Activated T-cell treated with anti-CD3 and anti-CD28 coated beads, Interleukin-2, amount 50 U/mL, for 4 hours (primary cell): ENCODE measurements around the gene USP43. TPM values are rescaled to one million over a fixed set of nuclear protein-coding genes. Genes with fewer than 3 reads are reported as not detected.
A peak's percentile ranks its signal among the peaks of the same experiment; 100 is the strongest.

Source experiments
- ATAC-seq, 2 donors: fragments of 200-7000 bp; cut with Tn5 transposase; one replicate each; pipeline ENCODE4 v1.10.0; 2021
- DNase-seq: peaks from one replicate; pipeline ENCODE4 v3.0.0-alpha.2; 2020
- H3K27me3 Mint-ChIP-seq: one replicate; pipeline ENCODE4 v1.8.0; 2021; ENCODE audit warnings: low read depth, mixed read lengths
- H3K36me3 Mint-ChIP-seq: one replicate; pipeline ENCODE4 v1.8.0; 2022; ENCODE audit warnings: mixed read lengths; ENCODE audit not compliant: insufficient read depth
- H3K4me1 Mint-ChIP-seq: one replicate; pipeline ENCODE4 v1.8.0; 2021; ENCODE audit warnings: low read depth, mixed read lengths
- H3K4me3 Mint-ChIP-seq: one replicate; pipeline ENCODE4 v1.8.0; 2021; ENCODE audit warnings: mild to moderate bottlenecking, moderate library complexity, mixed read lengths
- H3K9me3 Mint-ChIP-seq: one replicate; pipeline ENCODE4 v1.8.0; 2021; ENCODE audit warnings: mixed read lengths
- total RNA-seq, 3 donors: library from RNA; stranded (reverse); gene quantifications; one replicate each; pipeline ENCODE4 v1.2.1, GENCODE V29; 2021

USP43 gene
- total RNA-seq, 3 donors from 2014 or later, result 0.14 to 0.18 TPM; not detected in 1

DNA sequence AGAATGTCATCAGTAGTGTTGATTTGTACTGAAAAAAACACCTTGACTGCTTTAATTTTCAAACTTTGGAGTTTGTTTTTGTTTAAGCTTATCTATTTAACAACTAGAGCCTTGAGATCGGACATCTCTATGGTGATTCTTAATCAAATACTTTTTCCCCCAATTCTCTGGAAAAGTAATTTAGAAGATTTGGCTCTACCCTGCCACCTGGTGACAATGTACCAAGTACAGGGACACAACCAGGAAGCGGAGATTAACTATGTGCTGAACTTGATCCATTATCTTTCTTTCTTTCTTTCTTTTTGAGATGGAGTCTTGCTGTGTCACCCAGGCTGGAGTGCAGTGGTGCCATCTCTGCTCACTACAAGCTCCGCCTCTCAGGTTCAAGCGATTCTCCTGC is 30.8 kb downstream of the USP43 start:
- H3K27me3 Mint-ChIP-seq, result peaks cover 5% of the 10 kb centered on the region
- H3K4me3 Mint-ChIP-seq, result no peak overlapping the region

GRCh38 chr17:9676820-9677310 is 31.5 kb downstream of the USP43 start:
- H3K9me3 Mint-ChIP-seq, result peaks cover 15% of the 10 kb centered on the region
- H3K4me1 Mint-ChIP-seq, result no peaks in the 10 kb centered on the region
- H3K27me3 Mint-ChIP-seq, result peaks cover 5% of the 10 kb centered on the region
- H3K4me3 Mint-ChIP-seq, result no peak overlapping the region
- no peak for DNase-seq
- ATAC-seq, result peak; percentile 71 to 75
- H3K36me3 Mint-ChIP-seq, result no peaks in the 10 kb centered on the region

More for the DNA sequence above, 30.8 kb downstream of the USP43 start:
- ATAC-seq (no peak), DNase-seq (no peak)
- H3K4me1 Mint-ChIP-seq, result no peaks in the 10 kb centered on the region
- H3K9me3 Mint-ChIP-seq, result peaks cover 15% of the 10 kb centered on the region
- no peaks in the 10 kb centered on the region for H3K36me3 Mint-ChIP-seq

DNA sequence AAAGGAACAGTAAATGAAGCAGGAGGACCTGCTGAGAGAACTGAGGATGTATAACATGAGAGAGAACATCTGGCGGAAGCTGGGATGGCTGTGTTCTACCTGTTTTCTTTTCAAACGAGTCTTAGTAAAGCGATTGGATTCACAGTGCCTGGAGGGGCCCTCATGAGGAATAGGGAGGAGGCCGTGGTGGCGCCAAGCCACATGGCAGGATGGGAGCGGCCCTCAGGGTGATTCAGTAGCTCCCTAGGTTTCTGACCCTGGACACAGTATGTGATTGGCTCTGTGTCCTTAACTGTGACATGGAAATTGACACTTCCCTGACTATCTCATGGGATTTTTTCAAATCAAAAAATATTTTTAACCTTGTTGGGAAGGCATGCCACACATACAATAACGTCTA is 32.1 kb downstream of the USP43 start:
- no peak for ATAC-seq

DNA sequence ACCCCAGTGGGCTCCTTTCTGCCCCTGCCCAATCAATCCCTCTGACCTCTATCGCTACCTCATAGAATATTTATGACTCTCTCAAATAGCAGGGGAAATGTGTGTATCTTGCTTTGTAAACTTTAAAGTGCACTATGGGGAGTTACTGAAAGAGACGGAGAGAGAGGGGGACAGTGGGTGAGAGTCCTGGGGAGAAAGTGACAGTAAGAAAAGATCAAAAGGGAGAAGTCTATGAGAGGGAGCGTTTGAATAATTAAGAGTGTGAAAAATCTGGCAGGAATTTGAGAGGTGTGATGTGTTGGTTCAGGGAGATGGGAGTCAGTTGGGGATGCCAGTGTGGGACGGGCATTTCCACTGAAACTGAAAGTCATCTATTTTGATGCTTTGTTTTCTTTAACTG is 32.6 kb downstream of the USP43 start:
- peaks cover 15% of the 10 kb centered on the region for H3K9me3 Mint-ChIP-seq
- no peaks in the 10 kb centered on the region for H3K27me3 Mint-ChIP-seq
- no peaks in the 10 kb centered on the region for H3K4me1 Mint-ChIP-seq
- ATAC-seq (no peak), DNase-seq (no peak)
- H3K4me3 Mint-ChIP-seq, result no peak overlapping the region
- H3K36me3 Mint-ChIP-seq, result no peaks in the 10 kb centered on the region

More for the DNA sequence above, 32.1 kb downstream of the USP43 start:
- Mint-ChIP-seq H3K4me3 (no peak overlapping the region), H3K36me3 (no peaks in the 10 kb centered on the region), H3K9me3 (peaks cover 15% of the 10 kb centered on the region), H3K27me3 (peaks cover 2% of the 10 kb centered on the region), H3K4me1 (no peaks in the 10 kb centered on the region)
- DNase-seq, result no peak

GRCh38 chr17:9684955-9685621 is 39.8 kb downstream of the USP43 start:
- no peaks in the 10 kb centered on the region for H3K4me1 Mint-ChIP-seq
- no peak overlapping the region for H3K4me3 Mint-ChIP-seq

DNA sequence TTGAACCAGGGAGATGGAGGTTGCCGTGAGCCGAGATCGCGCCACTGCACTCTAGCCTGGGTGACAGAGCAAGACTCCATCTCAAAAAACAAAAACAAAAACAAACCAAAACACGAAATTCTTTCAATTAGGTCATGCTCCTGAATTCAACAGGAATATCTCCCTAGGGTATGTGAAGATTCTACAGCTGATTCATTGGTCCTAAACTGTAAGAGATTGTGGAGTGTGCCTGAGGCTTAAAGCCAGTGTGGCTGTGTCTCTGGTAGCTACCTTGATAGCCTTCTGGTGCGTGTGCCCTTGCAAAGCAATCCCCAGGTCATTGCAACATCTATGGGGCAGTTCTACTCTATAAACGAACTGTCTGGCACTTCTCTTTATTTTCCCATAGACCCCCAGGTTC is 48.4 kb downstream of the USP43 start:
- DNase-seq (no peak), ATAC-seq (no peak)
- no peaks in the 10 kb centered on the region for H3K9me3 Mint-ChIP-seq
- peaks cover 1% of the 10 kb centered on the region for H3K27me3 Mint-ChIP-seq
- no peaks in the 10 kb centered on the region for H3K4me1 Mint-ChIP-seq
- no peaks in the 10 kb centered on the region for H3K36me3 Mint-ChIP-seq
- no peak overlapping the region for H3K4me3 Mint-ChIP-seq

More at GRCh38 chr17:9684955-9685621, 39.8 kb downstream of the USP43 start:
- DNase-seq (no peak), ATAC-seq (no peak)
- Mint-ChIP-seq H3K9me3 (peaks cover 7% of the 10 kb centered on the region), H3K27me3 (peaks cover 2% of the 10 kb centered on the region), H3K36me3 (no peaks in the 10 kb centered on the region)

DNA sequence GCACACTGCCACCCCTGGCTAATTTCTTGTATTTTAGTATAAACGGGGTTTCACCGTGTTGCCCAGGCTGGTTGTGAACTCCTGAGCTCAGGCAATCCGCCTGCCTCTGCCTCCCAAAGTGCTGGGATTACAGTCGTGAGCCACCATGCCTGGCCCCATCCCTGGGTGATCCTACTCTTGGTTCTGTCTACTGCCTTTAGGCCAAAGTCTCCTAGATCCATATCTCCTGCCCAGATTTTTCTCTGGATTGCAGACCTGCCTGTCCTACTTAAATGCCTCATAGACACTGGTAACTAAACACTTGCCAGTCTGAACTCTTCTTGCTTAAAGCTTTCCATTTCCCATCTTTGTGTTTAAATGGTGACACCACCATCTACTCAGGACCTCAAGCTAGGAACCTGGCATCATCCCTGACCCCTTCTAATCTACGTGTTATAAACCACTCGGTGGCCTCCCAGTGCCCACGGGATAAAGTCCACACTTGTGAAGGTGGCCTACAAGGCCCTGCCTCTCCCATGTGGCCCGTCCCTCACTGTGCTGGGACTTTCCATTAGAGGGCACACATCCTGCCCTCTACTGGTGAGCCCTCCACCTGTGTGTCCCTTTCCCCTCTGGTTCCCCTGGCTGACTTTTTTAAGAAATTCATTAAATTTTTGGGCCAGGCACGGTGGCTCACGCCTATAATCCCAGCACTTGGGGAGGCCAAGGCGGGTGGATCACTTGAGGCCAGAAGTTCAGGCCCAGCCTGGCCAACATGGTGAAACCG is 51.1 kb downstream of the USP43 start:
- Mint-ChIP-seq H3K4me3 (no peak overlapping the region), H3K4me1 (no peaks in the 10 kb centered on the region), H3K36me3 (no peaks in the 10 kb centered on the region), H3K27me3 (peaks cover 5% of the 10 kb centered on the region), H3K9me3 (no peaks in the 10 kb centered on the region)
- ATAC-seq (no peak), DNase-seq (no peak)

DNA sequence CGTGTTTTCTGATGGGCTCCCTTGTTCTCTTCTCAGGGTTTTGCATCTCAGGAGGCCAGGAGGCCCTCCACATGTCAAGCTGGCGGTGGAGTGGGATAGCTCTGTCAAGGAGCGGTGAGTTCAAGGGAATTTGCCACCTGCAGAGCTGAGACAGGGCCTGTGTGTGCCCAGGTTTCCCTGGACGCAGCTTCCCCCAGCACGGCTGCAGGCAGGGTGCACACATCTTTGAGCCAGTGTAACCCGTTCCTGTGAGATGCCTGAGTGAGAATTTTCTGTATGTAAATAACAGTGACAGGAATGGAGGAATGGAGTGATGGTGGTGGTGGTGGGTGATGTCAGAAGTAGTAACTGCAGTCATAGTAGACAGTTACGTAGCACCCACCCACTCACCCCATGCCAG is 54.8 kb downstream of the USP43 start:
- Mint-ChIP-seq H3K36me3 (no peaks in the 10 kb centered on the region), H3K4me1 (no peaks in the 10 kb centered on the region)
- ATAC-seq, result no peak

GRCh38 chr17:9700754-9701476 is 55.6 kb downstream of the USP43 start:
- no peaks in the 10 kb centered on the region for H3K9me3 Mint-ChIP-seq
- ATAC-seq, result no peak
- peaks cover 5% of the 10 kb centered on the region for H3K27me3 Mint-ChIP-seq
- H3K4me1 Mint-ChIP-seq, result no peaks in the 10 kb centered on the region
- no peaks in the 10 kb centered on the region for H3K36me3 Mint-ChIP-seq
- no peak overlapping the region for H3K4me3 Mint-ChIP-seq
- DNase-seq, result no peak

More for the DNA sequence above, 54.8 kb downstream of the USP43 start:
- Mint-ChIP-seq H3K9me3 (no peaks in the 10 kb centered on the region), H3K27me3 (peaks cover 5% of the 10 kb centered on the region), H3K4me3 (no peak overlapping the region)
- no peak for DNase-seq

GRCh38 chr17:9702482-9702881 is 57.2 kb downstream of the USP43 start:
- H3K36me3 Mint-ChIP-seq, result no peaks in the 10 kb centered on the region
- no peak overlapping the region for H3K4me3 Mint-ChIP-seq
- H3K4me1 Mint-ChIP-seq, result no peaks in the 10 kb centered on the region
- ATAC-seq, result no peak
- peaks cover 5% of the 10 kb centered on the region for H3K27me3 Mint-ChIP-seq
- no peaks in the 10 kb centered on the region for H3K9me3 Mint-ChIP-seq
- no peak for DNase-seq

GRCh38 chr17:9702914-9703780 is 57.8 kb downstream of the USP43 start:
- H3K27me3 Mint-ChIP-seq, result peaks cover 5% of the 10 kb centered on the region
- H3K36me3 Mint-ChIP-seq, result no peaks in the 10 kb centered on the region
- H3K4me3 Mint-ChIP-seq, result no peak overlapping the region
- H3K9me3 Mint-ChIP-seq, result no peaks in the 10 kb centered on the region
- no peaks in the 10 kb centered on the region for H3K4me1 Mint-ChIP-seq
- DNase-seq (no peak), ATAC-seq (no peak)

GRCh38 chr17:9703781-9704082 is 58.4 kb downstream of the USP43 start:
- no peaks in the 10 kb centered on the region for H3K9me3 Mint-ChIP-seq
- ATAC-seq, result no peak

DNA sequence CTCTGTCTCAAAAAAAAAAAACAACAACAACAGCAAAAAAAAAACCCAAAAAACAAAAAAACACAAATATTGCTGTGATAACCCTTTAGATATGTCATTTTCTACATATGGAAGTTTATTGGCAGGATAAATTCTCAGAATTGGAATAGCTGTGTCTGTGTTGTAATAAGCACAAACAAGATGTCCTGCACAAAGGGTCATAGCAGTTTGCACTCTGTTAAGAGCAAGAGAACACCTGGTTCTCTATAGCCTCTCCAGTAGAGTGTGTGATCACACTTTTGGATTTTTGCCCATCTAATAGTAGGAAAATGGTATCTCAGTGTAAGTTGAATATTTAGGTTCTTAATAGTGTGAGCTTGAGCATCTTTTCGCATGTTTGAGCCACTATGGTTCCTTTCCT is 60.4 kb downstream of the USP43 start:
- ATAC-seq (no peak), DNase-seq (no peak)
- Mint-ChIP-seq H3K4me3 (no peak overlapping the region), H3K9me3 (no peaks in the 10 kb centered on the region), H3K36me3 (no peaks in the 10 kb centered on the region), H3K4me1 (no peaks in the 10 kb centered on the region), H3K27me3 (peaks cover 5% of the 10 kb centered on the region)

More at GRCh38 chr17:9703781-9704082, 58.4 kb downstream of the USP43 start:
- Mint-ChIP-seq H3K4me3 (no peak overlapping the region), H3K36me3 (no peaks in the 10 kb centered on the region), H3K4me1 (no peaks in the 10 kb centered on the region), H3K27me3 (peaks cover 5% of the 10 kb centered on the region)
- no peak for DNase-seq

DNA sequence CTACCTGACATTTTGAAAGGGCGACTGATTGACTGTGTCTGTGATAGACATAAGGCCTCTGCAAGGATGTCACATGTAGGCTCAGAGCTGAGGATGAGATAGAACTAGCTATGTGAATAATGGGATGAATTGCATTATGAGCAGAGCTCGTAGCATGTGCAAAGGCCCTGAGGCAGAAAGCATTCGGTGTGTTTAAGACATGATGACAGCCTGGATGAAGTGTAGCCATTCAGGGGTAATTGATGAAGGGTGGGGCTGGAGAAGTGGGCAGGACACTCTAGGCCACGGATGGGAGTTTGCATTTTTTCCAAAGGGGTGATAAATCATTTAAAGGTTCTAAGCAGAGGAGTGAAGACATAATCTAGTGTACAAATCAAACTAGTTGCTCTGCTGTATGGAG is 62.6 kb downstream of the USP43 start:
- H3K9me3 Mint-ChIP-seq, result no peaks in the 10 kb centered on the region
- H3K36me3 Mint-ChIP-seq, result no peaks in the 10 kb centered on the region
- peaks cover 8% of the 10 kb centered on the region for H3K27me3 Mint-ChIP-seq
- ATAC-seq, result no peak
- no peak overlapping the region for H3K4me3 Mint-ChIP-seq
- DNase-seq, result no peak
- no peaks in the 10 kb centered on the region for H3K4me1 Mint-ChIP-seq
